ENCODE measurements around the gene NRN1L. TPM values are rescaled to one million over a fixed set of nuclear protein-coding genes. Genes with fewer than 3 reads are reported as not detected.

NRN1L gene
- total RNA-seq, 1 donor: not detected

DNA sequence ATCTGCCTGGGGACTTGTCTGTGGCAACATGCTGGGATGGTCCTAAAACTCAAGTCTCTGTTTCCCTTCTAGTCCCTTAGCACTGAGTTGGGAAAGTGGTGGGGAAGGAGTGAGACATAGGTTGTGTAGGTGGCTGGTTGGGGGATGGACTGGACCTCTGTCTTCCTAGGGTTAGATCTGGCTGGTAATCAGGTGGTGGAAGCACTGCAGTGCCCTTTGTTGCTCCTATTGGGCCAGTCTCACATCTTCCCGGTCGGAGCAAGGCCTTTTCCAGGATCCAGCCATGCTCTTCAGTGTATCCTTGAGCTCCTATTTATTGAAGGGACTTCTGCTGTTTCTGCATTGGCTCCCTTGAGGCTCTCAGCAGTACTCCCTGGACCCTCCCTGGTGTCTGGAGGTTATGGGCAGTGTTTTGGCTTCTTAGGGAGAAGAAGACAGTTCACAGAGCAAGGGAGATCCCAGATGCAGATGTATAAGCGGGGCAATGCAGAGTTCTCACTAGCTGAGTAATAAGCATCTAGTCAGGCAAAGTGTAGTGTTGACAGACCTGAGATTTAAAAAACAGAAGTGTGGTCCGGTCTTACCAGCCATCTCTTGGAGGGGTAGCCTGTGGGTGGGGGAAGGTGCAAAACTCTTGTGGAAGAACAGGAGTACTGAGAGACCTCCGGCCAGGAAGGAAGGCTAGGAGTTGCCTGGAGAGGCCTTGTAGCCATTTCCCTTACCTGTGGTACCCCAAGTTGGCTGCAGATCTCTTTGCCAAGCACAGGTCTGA is 39.2 kb upstream of the NRN1L start:
- DNase-seq (ENCODE audit: insufficient read length, low spot score, missing footprints): no peak
- H3K9me3 ChIP-seq (ENCODE audit: low read depth, low read length): no peaks in the 10 kb centered on the region
- peak overlapping the region; percentile 87 for H3K4me2 ChIP-seq (ENCODE audit: insufficient read depth, low read length)
- peak overlapping the region; percentile 86 for H3K27ac ChIP-seq (ENCODE audit: low read depth, low read length)
- peaks cover 20% of the 10 kb centered on the region for H4K20me1 ChIP-seq (ENCODE audit: insufficient read depth, low read length)
- peaks cover 68% of the 10 kb centered on the region for H3K79me2 ChIP-seq (ENCODE audit: insufficient read depth, low read length)
- TF ChIP-seq, protein P1, sequence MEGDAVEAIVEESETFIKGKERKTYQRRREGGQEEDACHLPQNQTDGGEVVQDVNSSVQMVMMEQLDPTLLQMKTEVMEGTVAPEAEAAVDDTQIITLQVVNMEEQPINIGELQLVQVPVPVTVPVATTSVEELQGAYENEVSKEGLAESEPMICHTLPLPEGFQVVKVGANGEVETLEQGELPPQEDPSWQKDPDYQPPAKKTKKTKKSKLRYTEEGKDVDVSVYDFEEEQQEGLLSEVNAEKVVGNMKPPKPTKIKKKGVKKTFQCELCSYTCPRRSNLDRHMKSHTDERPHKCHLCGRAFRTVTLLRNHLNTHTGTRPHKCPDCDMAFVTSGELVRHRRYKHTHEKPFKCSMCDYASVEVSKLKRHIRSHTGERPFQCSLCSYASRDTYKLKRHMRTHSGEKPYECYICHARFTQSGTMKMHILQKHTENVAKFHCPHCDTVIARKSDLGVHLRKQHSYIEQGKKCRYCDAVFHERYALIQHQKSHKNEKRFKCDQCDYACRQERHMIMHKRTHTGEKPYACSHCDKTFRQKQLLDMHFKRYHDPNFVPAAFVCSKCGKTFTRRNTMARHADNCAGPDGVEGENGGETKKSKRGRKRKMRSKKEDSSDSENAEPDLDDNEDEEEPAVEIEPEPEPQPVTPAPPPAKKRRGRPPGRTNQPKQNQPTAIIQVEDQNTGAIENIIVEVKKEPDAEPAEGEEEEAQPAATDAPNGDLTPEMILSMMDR (IDR thresholded peaks at IDR 0.05; ENCODE audit: extremely low read depth, low read depth, low read length): no peak
- H3K4me3 ChIP-seq (ENCODE audit: insufficient read depth, low read length): peak overlapping the region; percentile 98
- peaks cover 7% of the 10 kb centered on the region for H3K36me3 ChIP-seq (ENCODE audit: insufficient read depth, low read length)
- H2AFZ ChIP-seq (ENCODE audit: low read length): peak overlapping the region; percentile 82
- H3K27me3 ChIP-seq (ENCODE audit: insufficient read depth, low read length): no peaks in the 10 kb centered on the region
- H3K4me1 ChIP-seq (ENCODE audit: insufficient read depth, low read length): peaks cover 44% of the 10 kb centered on the region

DNA sequence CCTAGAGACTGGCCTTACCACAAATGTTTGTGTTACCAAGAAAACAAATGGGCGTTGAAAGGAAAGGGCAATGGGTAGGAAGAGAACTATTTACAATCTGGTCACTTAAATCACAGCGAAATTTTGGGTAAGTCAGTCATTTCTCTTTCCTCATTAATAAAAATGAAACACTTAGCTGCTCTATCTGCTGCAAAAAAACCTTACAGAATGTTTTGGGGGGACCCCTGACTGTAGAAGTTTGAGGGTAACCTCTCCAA is 38.7 kb upstream of the NRN1L start:
- Histone ChIP-seq H4K20me1 (ENCODE audit: insufficient read depth, low read length) (peaks cover 23% of the 10 kb centered on the region), H3K27ac (ENCODE audit: low read depth, low read length) (peak overlapping the region; percentile 86), H3K79me2 (ENCODE audit: insufficient read depth, low read length) (peaks cover 74% of the 10 kb centered on the region), H3K4me1 (ENCODE audit: insufficient read depth, low read length) (peaks cover 44% of the 10 kb centered on the region), H3K4me3 (ENCODE audit: insufficient read depth, low read length) (peak overlapping the region; percentile 98), H3K4me2 (ENCODE audit: insufficient read depth, low read length) (peak overlapping the region; percentile 87), H3K36me3 (ENCODE audit: insufficient read depth, low read length) (peaks cover 7% of the 10 kb centered on the region), H3K27me3 (ENCODE audit: insufficient read depth, low read length) (no peaks in the 10 kb centered on the region), H3K9me3 (ENCODE audit: low read depth, low read length) (no peaks in the 10 kb centered on the region), H2AFZ (ENCODE audit: low read length) (peak overlapping the region; percentile 82)
- DNase-seq (ENCODE audit: insufficient read length, low spot score, missing footprints): no peak
- TF ChIP-seq, protein P1 (IDR thresholded peaks at IDR 0.05; ENCODE audit: extremely low read depth, low read depth, low read length): no peak

DNA sequence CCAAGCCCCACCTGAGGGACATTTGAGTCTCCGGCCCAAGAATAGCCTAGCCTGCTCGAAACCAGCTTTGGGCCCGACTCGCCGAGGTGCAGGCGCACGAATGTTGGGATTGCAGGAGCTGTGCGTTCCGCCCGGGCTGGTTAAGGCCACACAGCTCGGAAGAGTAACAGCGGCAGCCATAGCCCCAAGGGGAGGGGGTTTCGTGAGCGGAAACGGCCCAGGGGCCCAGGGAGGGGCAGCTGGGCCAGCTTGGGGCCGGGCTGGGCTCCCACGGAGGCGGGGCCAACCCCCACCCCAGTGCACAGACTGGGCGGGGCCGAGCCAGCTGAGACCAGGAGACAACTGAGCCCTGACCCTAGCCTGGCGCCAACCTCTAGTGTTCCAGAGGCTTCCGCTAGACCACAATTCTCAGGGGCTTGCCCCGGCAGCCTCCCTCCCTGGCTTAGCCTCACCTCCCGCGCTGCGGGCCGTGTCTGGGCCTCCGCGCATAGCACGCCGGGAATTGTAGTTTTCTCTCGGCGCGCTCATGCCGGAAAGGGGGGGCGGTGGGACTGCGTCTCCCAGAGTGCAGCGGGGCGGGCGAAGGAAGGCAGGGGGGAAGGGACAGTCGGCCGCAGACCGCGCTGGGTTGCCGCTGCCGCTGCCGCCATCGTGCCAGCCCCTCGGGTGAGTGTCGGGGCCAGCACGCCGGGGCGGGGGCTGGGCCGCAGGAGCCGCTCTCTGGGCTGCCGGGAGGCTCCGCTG is 38.2 kb upstream of the NRN1L start, which contains the start of gene NUTF2:
TSS of gene NUTF2 (plus strand) at position 614 of the 744 bp plus-strand sequence. CDS start 18,198 bp downstream, outside the sequence.
- H3K27ac ChIP-seq (ENCODE audit: low read depth, low read length): peak within 1 kb of the TSS; percentile 86
- H3K4me1 ChIP-seq (ENCODE audit: insufficient read depth, low read length): peaks cover 42% of the 10 kb centered on the region
- H2AFZ ChIP-seq (ENCODE audit: low read length): peak within 1 kb of the TSS; percentile 82
- TF ChIP-seq, protein P1 (IDR thresholded peaks at IDR 0.05; ENCODE audit: extremely low read depth, low read depth, low read length): no peak
- no peaks in the 10 kb centered on the region for H3K9me3 ChIP-seq (ENCODE audit: low read depth, low read length)
- H3K4me2 ChIP-seq (ENCODE audit: insufficient read depth, low read length): peak within 1 kb of the TSS; percentile 96
- H3K4me3 ChIP-seq (ENCODE audit: insufficient read depth, low read length): peak within 1 kb of the TSS; percentile 98
- H3K36me3 ChIP-seq (ENCODE audit: insufficient read depth, low read length): peaks cover 7% of the 10 kb centered on the region
- peaks cover 78% of the 10 kb centered on the region for H3K79me2 ChIP-seq (ENCODE audit: insufficient read depth, low read length)
- peaks cover 26% of the 10 kb centered on the region for H4K20me1 ChIP-seq (ENCODE audit: insufficient read depth, low read length)
- no peaks in the 10 kb centered on the region for H3K27me3 ChIP-seq (ENCODE audit: insufficient read depth, low read length)
- DNase-seq (ENCODE audit: insufficient read length, low spot score, missing footprints): peak; percentile 99

All from osteoblast (primary cell).